Stimulated activated CD8-positive, alpha-beta memory T cell treated with anti-CD3 and anti-CD28 coated beads, Interleukin-15, amount 100 ng/mL, for 4 hours (primary cell): ENCODE results near the gene MMD.
A peak's percentile ranks its signal among the peaks of the same experiment; 100 is the strongest.
"Not testable (repeated sequence)": the region's sequence is repeated elsewhere in the genome, so short reads cannot be mapped to it uniquely, and the experiment has no call there.

Experiments
- DNase-seq, 2 donors: peaks; one replicate each; pipeline ENCODE4 v3.0.0-alpha.2; 2020; ENCODE audit warnings: low read depth in 2 of 2

Gene MMD

DNA sequence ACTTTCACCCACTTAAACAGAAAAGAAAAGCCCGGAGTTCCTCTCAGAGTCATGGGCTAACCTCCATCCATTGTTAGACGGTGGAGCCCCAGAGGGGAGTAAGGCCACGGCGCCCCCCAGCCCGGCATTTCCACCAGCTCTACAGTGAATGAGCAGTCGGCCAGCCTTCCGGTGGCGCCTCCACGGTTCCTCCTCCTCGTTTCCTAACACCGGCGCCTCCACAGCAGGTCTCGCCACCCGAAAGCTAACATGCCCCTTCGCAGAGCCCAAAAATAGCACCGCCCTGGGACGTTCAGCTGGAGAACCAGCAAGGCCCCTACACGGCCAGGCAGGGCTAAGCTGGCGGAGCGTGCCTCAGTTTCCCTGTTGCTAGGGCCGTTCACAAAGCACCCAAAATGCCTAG, 858 bp downstream of the MMD start:
- DNase-seq, result peak in 1 of 2 donors; percentile 9

GRCh38 chr17:55420067-55420775, 1.4 kb downstream of the MMD start:
- no peak for DNase-seq

GRCh38 chr17:55418369-55419268, 3.0 kb downstream of the MMD start:
- no peak for DNase-seq

DNA sequence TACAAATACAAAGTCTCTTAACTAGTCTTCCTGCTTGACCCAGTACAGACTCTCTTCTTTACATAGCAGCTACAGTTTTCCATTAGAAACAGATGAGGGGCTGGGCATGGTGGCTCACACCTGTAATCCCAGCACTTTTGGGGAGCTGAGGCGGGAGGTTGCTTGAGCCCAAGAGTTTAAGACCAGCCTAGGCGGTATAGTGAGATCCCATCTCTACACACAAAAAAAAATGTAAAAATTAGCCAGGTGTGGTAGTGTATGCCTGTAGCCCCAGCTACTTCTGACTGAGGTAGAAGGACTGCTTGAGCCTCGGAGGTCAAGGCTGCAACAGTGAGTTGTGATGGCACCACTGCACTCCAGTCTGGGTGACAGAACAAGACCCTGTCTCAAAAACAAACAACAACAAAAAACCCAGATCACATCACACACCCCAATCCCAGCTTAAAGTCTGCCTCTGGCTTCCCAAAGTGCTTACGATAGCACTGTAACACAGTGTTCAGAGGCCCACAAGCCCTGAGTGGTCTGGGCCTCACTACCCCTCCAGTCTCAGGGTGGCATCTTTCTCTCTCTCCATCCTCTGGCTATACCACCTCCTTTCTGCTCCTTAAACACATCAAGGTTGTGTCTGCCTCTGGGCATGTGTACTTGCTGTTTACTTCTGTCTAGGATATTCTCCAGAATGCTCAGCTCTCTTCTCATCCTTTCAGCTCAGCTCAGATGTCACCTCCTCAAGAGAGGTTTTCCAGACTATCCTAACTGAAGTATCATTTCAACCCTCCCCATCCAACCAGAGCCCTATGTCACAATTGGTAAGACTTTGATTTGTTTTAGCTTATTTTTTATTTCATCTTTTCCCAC, 4.0 kb downstream of the MMD start:
- DNase-seq, result no peak

GRCh38 chr17:55416470-55417052, 5.1 kb downstream of the MMD start:
- DNase-seq, result no peak

- no peak for DNase-seq
Observed at GRCh38 chr17:55416000-55416399, 5.6 kb downstream of the MMD start.

GRCh38 chr17:55414983-55415382, 6.7 kb downstream of the MMD start:
- DNase-seq, result no peak

DNA sequence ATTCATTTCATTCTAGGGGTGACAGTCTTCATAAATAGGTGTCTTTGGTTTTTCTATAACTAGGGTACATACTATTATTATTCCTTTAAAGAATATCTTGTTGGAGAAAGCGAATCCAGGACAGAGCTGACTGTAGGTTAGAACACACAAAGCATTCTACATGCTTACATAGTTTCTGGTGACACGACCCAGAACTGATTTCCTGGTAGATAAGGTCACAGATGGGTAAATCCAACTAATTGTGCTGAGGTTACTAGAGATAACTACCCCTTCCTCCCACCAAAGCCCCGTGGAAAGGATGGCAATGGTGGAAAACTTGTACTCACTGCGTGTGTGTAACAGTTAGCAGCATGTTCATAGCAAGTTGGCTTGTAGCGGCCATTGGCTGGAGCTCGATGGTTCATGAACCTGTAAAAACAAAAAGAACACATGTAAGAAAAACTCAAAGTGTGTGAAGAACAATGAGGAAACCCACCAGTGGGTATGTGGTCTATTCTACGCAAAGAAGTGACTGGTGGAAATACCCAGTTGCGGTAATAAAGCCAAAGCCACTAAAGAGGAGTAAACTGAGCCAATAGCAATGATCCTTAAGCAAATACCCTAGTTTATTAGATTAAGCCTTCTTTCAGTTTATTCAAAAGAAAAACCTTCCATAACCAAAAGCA, 7.7 kb downstream of the MMD start:
- no peak for DNase-seq

DNA sequence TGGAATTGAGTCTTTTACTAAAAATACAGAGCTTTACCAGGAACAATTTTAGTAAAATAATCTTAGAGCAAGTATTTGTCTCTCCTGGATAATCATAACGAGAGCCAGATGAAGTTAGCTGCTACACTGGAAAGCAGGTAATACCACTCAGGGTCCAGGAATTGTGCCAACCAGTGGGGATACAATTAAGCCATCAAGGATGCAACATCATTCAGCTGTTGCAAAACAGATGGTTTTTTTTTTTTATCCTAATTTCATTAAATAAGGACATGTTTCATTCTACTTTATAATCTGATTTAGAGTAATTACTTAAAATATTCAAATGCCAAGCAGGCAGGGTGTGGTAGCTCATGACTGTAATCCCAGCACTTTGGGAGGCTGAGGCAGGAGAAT, 10.2 kb downstream of the MMD start:
- DNase-seq, result no peak

DNA sequence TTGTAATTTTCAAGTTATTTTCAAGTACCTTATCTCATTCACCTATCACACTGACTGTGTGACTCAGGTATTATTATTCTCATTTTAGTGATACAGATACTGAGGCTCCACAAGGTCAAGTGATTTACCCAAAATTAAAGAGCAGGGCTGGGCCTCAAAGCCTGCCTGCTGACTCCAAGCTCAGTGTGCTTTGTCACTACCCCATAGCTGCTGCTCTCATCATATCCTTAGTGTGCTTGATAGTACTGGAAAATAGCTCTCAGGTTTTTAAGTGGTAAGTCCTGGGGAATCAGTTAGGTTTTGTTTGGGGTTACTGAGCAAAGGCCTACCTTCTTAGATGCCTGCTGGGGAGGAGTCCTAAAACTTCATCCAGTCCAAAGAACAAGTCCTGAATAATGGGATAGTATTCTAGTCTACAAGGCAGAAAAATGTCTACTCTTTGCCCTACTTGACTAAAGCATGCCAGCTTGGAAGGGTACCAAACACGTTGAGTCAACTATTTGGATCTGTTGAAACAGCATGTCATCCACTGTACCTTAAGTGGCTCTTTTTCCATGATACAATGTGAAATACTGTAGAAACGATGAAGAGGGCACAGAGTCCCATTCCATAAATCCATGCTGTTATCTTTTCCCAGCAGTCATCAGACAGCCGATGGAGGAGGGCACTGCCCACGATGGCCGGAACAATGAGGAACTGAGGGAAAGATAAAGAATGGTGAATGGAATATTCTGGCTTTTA, 10.7 kb downstream of the MMD start:
- no peak for DNase-seq

- no peak for DNase-seq
Observed at GRCh38 chr17:55409030-55409800, 12.4 kb downstream of the MMD start.

- DNase-seq, result no peak
Observed at GRCh38 chr17:55407641-55408566, 13.7 kb downstream of the MMD start.

DNA sequence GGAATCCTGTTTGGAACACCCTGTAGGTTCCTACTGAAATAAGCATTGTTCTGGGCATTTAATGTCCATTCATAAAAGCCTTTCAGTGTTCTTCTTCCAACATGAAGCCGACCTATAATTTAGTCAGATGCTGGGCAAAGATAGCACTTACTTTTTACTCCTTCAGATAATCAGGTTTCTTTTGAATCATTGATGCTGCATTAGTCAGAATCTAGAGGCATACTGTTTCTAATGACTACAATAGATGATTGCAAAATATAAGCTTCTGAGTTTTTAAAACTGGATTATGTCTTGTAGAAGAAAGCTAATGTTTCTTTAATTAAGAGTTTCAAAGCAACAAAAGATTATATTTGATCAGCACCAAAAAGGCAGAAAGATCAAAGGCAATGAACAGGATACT, 16.0 kb downstream of the MMD start:
- DNase-seq, result no peak

DNA sequence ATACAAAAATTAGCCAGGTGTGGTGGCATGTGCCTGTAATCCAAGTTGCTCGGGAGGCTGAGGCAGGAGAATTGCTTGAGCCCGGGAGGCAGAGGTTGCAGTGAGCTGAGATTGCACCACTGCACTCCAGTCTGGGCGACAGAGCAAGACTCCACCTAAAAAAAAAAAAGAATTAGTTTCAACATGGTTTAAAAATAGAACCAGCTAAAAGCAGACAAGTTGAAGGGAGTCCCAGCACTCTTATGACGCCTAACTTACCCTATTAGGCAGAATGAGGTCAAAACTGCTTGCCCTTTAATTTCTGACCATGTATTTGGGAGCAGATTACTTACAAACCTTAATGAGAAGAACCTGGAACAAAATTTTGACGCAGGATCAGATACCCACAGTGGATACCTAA, 17.4 kb downstream of the MMD start:
- DNase-seq, result not testable (repeated sequence)

GRCh38 chr17:55402374-55402773, 19.3 kb downstream of the MMD start:
- DNase-seq, result no peak

GRCh38 chr17:55398689-55399088, 22.9 kb downstream of the MMD start:
- no peak for DNase-seq

- DNase-seq, result no peak
Observed at GRCh38 chr17:55395803-55396505, 25.7 kb downstream of the MMD start.
